GM19468 (cell line): ENCODE measurements around the gene LRP1.

ENCODE experiments used
- ATAC-seq: cut with Tn5 transposase; IDR thresholded peaks from one replicate; pipeline ENCODE4 v1.9.1; 2021; ENCODE audit warnings: mild to moderate bottlenecking, moderate library complexity, moderate number of reproducible peaks; ENCODE audit not compliant: unreplicated experiment; ENCODE audit errors: extremely low read depth

The LRP1 gene

DNA sequence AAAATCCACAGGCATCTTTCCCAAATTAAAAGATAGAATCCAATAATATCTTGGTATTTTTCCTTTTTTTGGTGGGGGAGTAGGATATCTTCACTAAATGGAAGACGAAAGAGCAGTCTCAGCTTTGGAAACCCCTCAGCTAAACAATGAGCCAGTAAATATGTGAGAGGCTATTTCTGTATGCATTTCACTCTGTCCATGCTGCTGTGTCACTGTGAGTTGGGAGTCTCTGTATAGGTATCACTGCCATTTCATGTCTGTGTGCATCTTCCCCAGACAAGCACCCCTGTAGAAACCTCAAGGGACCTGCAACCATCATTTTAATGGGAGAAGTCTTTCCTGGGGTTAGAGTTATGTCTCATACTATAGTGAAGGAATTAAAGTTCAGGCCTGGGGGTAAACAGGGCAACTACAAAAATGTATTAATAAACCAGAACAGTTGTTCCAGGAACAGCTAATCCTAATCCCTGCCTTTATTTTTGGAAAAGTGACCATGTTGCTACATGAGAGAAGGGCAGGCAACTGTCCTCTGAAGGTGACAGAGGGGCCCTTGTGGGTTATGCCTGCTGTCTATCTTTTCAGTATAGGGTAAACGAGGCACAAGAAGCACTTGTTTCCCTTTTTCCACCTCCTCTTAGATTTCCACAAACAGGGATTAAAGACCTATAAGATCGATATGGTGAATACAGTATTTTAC, 134.0 kb downstream of the LRP1 start:
- no peak for ATAC-seq
